Spleen (tissue), 11 donors: ENCODE measurements around the gene SYNJ2. TPM values are rescaled to one million over a fixed set of nuclear protein-coding genes. Genes with fewer than 3 reads are reported as not detected.

Source experiments
- DNase-seq: peaks from one replicate; pipeline ENCODE4 v3.0.0-alpha.2; 2020
- H3K27ac ChIP-seq, 8 donors: fragments of 200-600 bp; sonication (generic) in 7 of 8; 1 replicate in 4 of 8; 2 replicates in 4 of 8; pipeline versions ENCODE4 v1.5.0 to v1.8.0; 2016 to 2021; ENCODE audit warnings: inconsistent platforms in 4 of 8, mild to moderate bottlenecking in 4 of 8, moderate library complexity in 1 of 8
- H3K27me3 ChIP-seq, 7 donors: fragments of 200-600 bp; sonication (generic) in 6 of 7; replicated peaks in 1 of 7; 1 replicate in 4 of 7; 2 replicates in 3 of 7; pipeline versions ENCODE4 v1.5.0 to v1.8.0; 2016 to 2021; ENCODE audit warnings: inconsistent platforms in 3 of 7, mild to moderate bottlenecking in 1 of 7
- H3K36me3 ChIP-seq, 6 donors: fragments of 200-600 bp; sonication (generic) in 5 of 6; 1 replicate in 4 of 6; 2 replicates in 2 of 6; pipeline versions ENCODE4 v1.5.0 to v1.8.0; 2016 to 2021; ENCODE audit warnings: inconsistent platforms in 2 of 6
- H3K4me1 ChIP-seq, 6 donors: fragments of 200-600 bp; sonication (generic) in 5 of 6; 1 replicate in 3 of 6; 2 replicates in 3 of 6; pipeline versions ENCODE4 v1.5.0 to v1.8.0; 2016 to 2021; ENCODE audit warnings: inconsistent platforms in 3 of 6
- H3K4me3 ChIP-seq, 8 donors: fragments of 200-600 bp; sonication (generic) in 7 of 8; 1 replicate in 4 of 8; 2 replicates in 4 of 8; pipeline versions ENCODE4 v1.5.0 to v1.8.0; 2016 to 2021; ENCODE audit warnings: inconsistent platforms in 4 of 8, mild to moderate bottlenecking in 4 of 8, moderate library complexity in 2 of 8
- H3K9me3 ChIP-seq, 8 donors: fragments of 200-600 bp; sonication (generic) in 7 of 8; 1 replicate in 4 of 8; 2 replicates in 4 of 8; pipeline versions ENCODE4 v1.5.0 to v1.8.0; 2016 to 2021; ENCODE audit warnings: inconsistent platforms in 4 of 8
- POLR2A ChIP-seq, 3 donors: fragments of 450-650 bp; IDR thresholded peaks; one replicate each; pipeline ENCODE4 v1.5.1; 2017; ENCODE audit warnings: antibody characterized with exemption in 3 of 3, mild to moderate bottlenecking in 1 of 3
- POLR2AphosphoS5 ChIP-seq, 3 donors: sonication (generic); formaldehyde crosslinking; IDR thresholded peaks; one replicate each; pipeline ENCODE4 v1.5.1; 2017; ENCODE audit warnings: antibody characterized with exemption in 3 of 3
- WGBS, 5 donors: extraction: QIAGEN DNeasy Blood & Tissue Kit in 3 of 5; methylation state at CpG; one replicate each; pipeline versions ENCODE4 v1.1.5 to v1.1.7; 2013 to 2018; 5-methylcytosine and 5-hydroxymethylcytosine counted together
- intact Hi-C: fragments of 100-400 bp; cut with DNase I; formaldehyde crosslinking; loops from one replicate; pipeline ENCODE4 v1.15.0; 2023; ENCODE audit warnings: low total_unique reads
- polyA plus RNA-seq, 3 donors: library from polyadenylated mRNA; stranded (reverse); fragments of 200-250 nt; gene quantifications; one replicate each; pipeline ENCODE4 v1.2.1, GENCODE V29; 2013
- total RNA-seq, 7 donors: library from RNA; depleted of rRNA in 3 of 7; stranded (reverse); fragments of >200 nt in 3 of 7; fragmentation: NEBNext Ultra II Directional in 4 of 7; extraction: Animal tissue kit (Norgen Biotek cat#: 25700) in 4 of 7; gene quantifications; one replicate each; pipeline versions ENCODE4 v1.1.0 to v1.2.1, GENCODE V29; 2016 to 2021
- TF ChIP-seq, protein P1 (sequence below), 11 experiments: fragments of 200-600 bp in 7 of 11; fragments of 450-650 bp in 4 of 11; sonication (generic) in 4 of 11; IDR thresholded peaks in 8 of 11; conservative IDR thresholded peaks in 3 of 11; 1 replicate in 7 of 11; 2 replicates in 4 of 11; pipeline versions ENCODE4 v1.4.0 to v1.8.0; 2016 to 2021; ENCODE audit warnings: antibody characterized with exemption in 11 of 11, inconsistent platforms in 4 of 11, mild to moderate bottlenecking in 1 of 11
- donor health status: healthy with polysubstance abuse.
- donor health status: DM: no; HTN: no; CAD: no; lungs with moderate emphysema.
- donor health status: DM: no; HTN: no; CAD: no.
- donor health status: Bipolar disorder and iron deficiency.
- donor health status: healthy.
- donor health status: DM: no; HTN: no; CAD: no.
- donor health status: DM: yes; HTN: yes; CAD: no.

The SYNJ2 gene
- total and polyA plus RNA-seq, 10 donors, result 2.4 to 34.0 (median 9.2) TPM

GRCh38 chr6:157955675-157956074, 26.0 kb upstream of the SYNJ2 start:
- H3K36me3 ChIP-seq, result no peaks in the 10 kb centered on the region
- H3K4me3 ChIP-seq, result no peak overlapping the region
- no peak overlapping the region for H3K27ac ChIP-seq
- H3K4me1 ChIP-seq, result no peaks in the 10 kb centered on the region
- H3K27me3 ChIP-seq, result no peaks in the 10 kb centered on the region
- peaks cover 0 to 35% (median 30%) of the 10 kb centered on the region in 8 donors for H3K9me3 ChIP-seq
- intact Hi-C loops, result no loop called here
- 93 to 98% (median 96%) methylated on average over 6 of the region's 6 CpGs for WGBS, 5 donors
- DNase-seq, result no peak
- TF ChIP-seq POLR2AphosphoS5 (IDR thresholded peaks at IDR 0.05) (no peak), POLR2A (IDR thresholded peaks at IDR 0.05) (no peak)
- TF ChIP-seq, protein P1, sequence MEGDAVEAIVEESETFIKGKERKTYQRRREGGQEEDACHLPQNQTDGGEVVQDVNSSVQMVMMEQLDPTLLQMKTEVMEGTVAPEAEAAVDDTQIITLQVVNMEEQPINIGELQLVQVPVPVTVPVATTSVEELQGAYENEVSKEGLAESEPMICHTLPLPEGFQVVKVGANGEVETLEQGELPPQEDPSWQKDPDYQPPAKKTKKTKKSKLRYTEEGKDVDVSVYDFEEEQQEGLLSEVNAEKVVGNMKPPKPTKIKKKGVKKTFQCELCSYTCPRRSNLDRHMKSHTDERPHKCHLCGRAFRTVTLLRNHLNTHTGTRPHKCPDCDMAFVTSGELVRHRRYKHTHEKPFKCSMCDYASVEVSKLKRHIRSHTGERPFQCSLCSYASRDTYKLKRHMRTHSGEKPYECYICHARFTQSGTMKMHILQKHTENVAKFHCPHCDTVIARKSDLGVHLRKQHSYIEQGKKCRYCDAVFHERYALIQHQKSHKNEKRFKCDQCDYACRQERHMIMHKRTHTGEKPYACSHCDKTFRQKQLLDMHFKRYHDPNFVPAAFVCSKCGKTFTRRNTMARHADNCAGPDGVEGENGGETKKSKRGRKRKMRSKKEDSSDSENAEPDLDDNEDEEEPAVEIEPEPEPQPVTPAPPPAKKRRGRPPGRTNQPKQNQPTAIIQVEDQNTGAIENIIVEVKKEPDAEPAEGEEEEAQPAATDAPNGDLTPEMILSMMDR (IDR thresholded peaks at IDR 0.05 in 8 of 11, conservative IDR thresholded peaks at IDR 0.05 in 3 of 11), result no peak

- Histone ChIP-seq H3K27me3 (no peaks in the 10 kb centered on the region), H3K36me3 (no peaks in the 10 kb centered on the region), H3K4me1 (no peaks in the 10 kb centered on the region), H3K27ac (no peak overlapping the region), H3K4me3 (no peak overlapping the region), H3K9me3 (peaks cover 0 to 35% (median 30%) of the 10 kb centered on the region in 8 donors)
- TF ChIP-seq POLR2AphosphoS5 (IDR thresholded peaks at IDR 0.05), result no peak
- TF ChIP-seq POLR2A (IDR thresholded peaks at IDR 0.05), result no peak
- TF ChIP-seq, protein P1 (IDR thresholded peaks at IDR 0.05 in 8 of 11, conservative IDR thresholded peaks at IDR 0.05 in 3 of 11), result no peak
- intact Hi-C loops, result no loop called here
- WGBS, 5 donors, result 73 to 96% (median 95%) methylated on average over 12 of the region's 12 CpGs
- no peak for DNase-seq
These were observed 25.4 kb upstream of the SYNJ2 start for GRCh38 chr6:157956171-157956730.

GRCh38 chr6:157959451-157960227, 22.0 kb upstream of the SYNJ2 start:
- no peaks in the 10 kb centered on the region for H3K36me3 ChIP-seq
- H3K4me3 ChIP-seq, result no peak overlapping the region
- H3K9me3 ChIP-seq, result peaks cover 0 to 35% (median 30%) of the 10 kb centered on the region in 8 donors
- intact Hi-C loops, result no loop called here
- peaks cover 0 to 15% (median 2%) of the 10 kb centered on the region in 6 donors for H3K4me1 ChIP-seq
- no peak overlapping the region for H3K27ac ChIP-seq
- no peaks in the 10 kb centered on the region for H3K27me3 ChIP-seq
- DNase-seq, result no peak
- 86 to 100% (median 94%) methylated on average over 1 of the region's 1 CpG for WGBS, 5 donors
- TF ChIP-seq, protein P1 (IDR thresholded peaks at IDR 0.05 in 8 of 11, conservative IDR thresholded peaks at IDR 0.05 in 3 of 11), result no peak
- TF ChIP-seq POLR2A (IDR thresholded peaks at IDR 0.05), result no peak
- no peak for TF ChIP-seq POLR2AphosphoS5 (IDR thresholded peaks at IDR 0.05)

- 92 to 95% (median 92%) methylated on average over 5 of the region's 5 CpGs for WGBS, 5 donors
- TF ChIP-seq, protein P1 (IDR thresholded peaks at IDR 0.05 in 8 of 11, conservative IDR thresholded peaks at IDR 0.05 in 3 of 11), result no peak
- TF ChIP-seq POLR2AphosphoS5 (IDR thresholded peaks at IDR 0.05) (no peak), POLR2A (IDR thresholded peaks at IDR 0.05) (no peak)
These were observed 20.4 kb upstream of the SYNJ2 start for GRCh38 chr6:157961153-157961831.

More at GRCh38 chr6:157961153-157961831, 20.4 kb upstream of the SYNJ2 start:
- DNase-seq, result no peak
- intact Hi-C loops, result no loop called here
- Histone ChIP-seq H3K27me3 (no peaks in the 10 kb centered on the region), H3K4me1 (peaks cover 0 to 15% (median 2%) of the 10 kb centered on the region in 6 donors), H3K36me3 (no peaks in the 10 kb centered on the region), H3K27ac (no peak overlapping the region), H3K4me3 (no peak overlapping the region), H3K9me3 (peaks cover 0 to 35% (median 30%) of the 10 kb centered on the region in 8 donors)
